GM12878 (cell line): ENCODE data around the gene GALNT18. TPM values are rescaled to one million over a fixed set of nuclear protein-coding genes. Genes with fewer than 3 reads are reported as not detected.

ENCODE experiments used
- ATAC-seq: fragments of 200-7000 bp; cut with Tn5 transposase; 3 replicates; pipeline ENCODE4 v1.9.1; 2020; ENCODE audit warnings: mild to moderate bottlenecking, moderate library complexity
- BruUV-seq: library from RNA; stranded (reverse); fragments of 400-500 nt; replicated peaks from 2 replicates; lab custom pipeline; 2021; lab: Mats Ljungman, UMichigan
- CTCF ChIA-PET: fragments of 300-600 bp; sonication (Branson Sonifier 250); formaldehyde crosslinking; extraction: SDS; loops from one replicate; lab custom pipeline; 2021; ENCODE audit warnings: inconsistent platforms; lab: Yijun Ruan, JAX
- POLR2A ChIA-PET: fragments of 350-600 bp; formaldehyde crosslinking; extraction: SDS; loops from one replicate; lab custom pipeline; 2021; ENCODE audit warnings: inconsistent platforms; lab: Charles Lee
- RAD21 ChIA-PET: fragments of 300-600 bp; sonication (Branson Sonifier 250); formaldehyde crosslinking; loops from one replicate; lab custom pipeline; 2023; ENCODE audit warnings: antibody characterized with exemption; ENCODE audit not compliant: unreplicated experiment; lab: Charles Lee
- SMC1A ChIA-PET: fragments of 300-600 bp; sonication (Branson Sonifier 250); formaldehyde crosslinking; loops from one replicate; lab custom pipeline; 2023; ENCODE audit not compliant: unreplicated experiment, uncharacterized antibody; lab: Charles Lee
- DNase-seq: peaks from one replicate; pipeline ENCODE4 v3.0.0-alpha.2; 2011; ENCODE audit warnings: low read depth, low spot score
- FAIRE-seq: peaks from 3 replicates; lab custom pipeline; 2011; peaks lifted over from hg19 to GRCh38; lab: Jason Lieb, UNC
- H2AFZ ChIP-seq: 2 replicates; pipeline ENCODE4 v1.6.0; 2011; ENCODE audit warnings: low read depth, low read length, control low read depth; ENCODE audit not compliant: control insufficient read depth
- H3K27ac ChIP-seq: 2 replicates; pipeline ENCODE4 v1.5.1; 2011; ENCODE audit warnings: control low read depth; ENCODE audit not compliant: control insufficient read depth, insufficient read depth
- H3K27me3 ChIP-seq, 2 experiments: replicated peaks in 1 of 2; 2 replicates each; pipeline versions ENCODE4 v1.6.0 to v1.6.1; 2011; ENCODE audit warnings: low read length in 1 of 2; ENCODE audit not compliant: control insufficient read depth in 2 of 2, insufficient read depth in 2 of 2
- H3K36me3 ChIP-seq, 2 experiments: 2 replicates each; pipeline ENCODE4 v1.5.1; 2011; ENCODE audit warnings: low read length in 1 of 2; ENCODE audit not compliant: control insufficient read depth in 2 of 2, insufficient read depth in 2 of 2
- H3K4me1 ChIP-seq: 2 replicates; pipeline ENCODE4 v1.6.1; 2011; ENCODE audit warnings: mild to moderate bottlenecking, low read length, moderate library complexity, mixed read lengths; ENCODE audit not compliant: control insufficient read depth, insufficient read depth
- H3K4me2 ChIP-seq: 2 replicates; pipeline ENCODE4 v1.6.0; 2011; ENCODE audit warnings: control low read depth; ENCODE audit not compliant: control insufficient read depth, insufficient read depth
- H3K4me3 ChIP-seq: fragments of 200-600 bp; sonication (generic); 2 replicates; pipeline ENCODE4 v1.5.1; 2016
- H3K79me2 ChIP-seq: 2 replicates; pipeline ENCODE4 v1.6.0; 2011; ENCODE audit warnings: low read length; ENCODE audit not compliant: control insufficient read depth, insufficient read depth
- H3K9ac ChIP-seq: 2 replicates; pipeline ENCODE4 v1.8.0; 2011; ENCODE audit warnings: low read length, control low read depth, mixed read lengths; ENCODE audit not compliant: control insufficient read depth, insufficient read depth
- H3K9me3 ChIP-seq: replicated peaks from 3 replicates; pipeline ENCODE4 v1.5.1; 2011; ENCODE audit warnings: mild to moderate bottlenecking, low read length; ENCODE audit not compliant: control insufficient read depth, insufficient read depth
- H4K20me1 ChIP-seq: 2 replicates; pipeline ENCODE4 v1.6.0; 2011; ENCODE audit not compliant: control insufficient read depth, insufficient read depth
- BHLHE40 ChIP-seq, 2 experiments: fragments of 450-650 bp in 1 of 2; IDR thresholded peaks; 2 replicates each; pipeline ENCODE4 v1.6.1; 2011 to 2017; ENCODE audit warnings: low read depth in 2 of 2, borderline replicate concordance in 1 of 2, improper control_type of control experiment in 1 of 2, low read length in 1 of 2, mild to moderate bottlenecking in 1 of 2
- DPF2 ChIP-seq: fragments of 450-650 bp; IDR thresholded peaks from 2 replicates; pipeline ENCODE4 v1.6.1; 2017; ENCODE audit warnings: mild to moderate bottlenecking
- IKZF1 ChIP-seq: fragments of 450-650 bp; conservative IDR thresholded peaks from 2 replicates; pipeline ENCODE4 v1.6.1; 2017; ENCODE audit warnings: antibody characterized with exemption, mild to moderate bottlenecking
- SPI1 ChIP-seq: IDR thresholded peaks from 2 replicates; pipeline ENCODE4 v1.6.1; 2011; ENCODE audit warnings: low read depth, mild to moderate bottlenecking, low read length, moderate library complexity, borderline replicate concordance; ENCODE audit not compliant: insufficient read depth
- WGBS: methylation state at CpG from one replicate; pipeline ENCODE4 v1.1.6; 2016; ENCODE audit warnings: low lambda C conversion rate; ENCODE audit not compliant: insufficient replicate concordance, insufficient coverage; ENCODE audit errors: missing lambda C conversion rate; 5-methylcytosine and 5-hydroxymethylcytosine counted together
- in situ Hi-C: fragments of 300-500 bp; cut with MboI; formaldehyde crosslinking; loops from 9 replicates; pipeline ENCODE4 v1.14.3; 2018; ENCODE audit warnings: mixed read lengths
- intact Hi-C: fragments of 100-400 bp; cut with micrococcal nuclease; formaldehyde crosslinking; loops from one replicate; pipeline ENCODE4 v1.14.2; 2022; ENCODE audit not compliant: unreplicated experiment
- polyA plus RNA-seq, 11 experiments: library from polyadenylated mRNA; depleted of rRNA in 4 of 11; unstranded in 6 of 11; stranded (reverse) in 5 of 11; fragments of >200 nt; fragmentation: Nextera tagmentation in 4 of 11; fragmentation: Illumina TruSeq in 1 of 11; extraction: Ambion mirVana in 4 of 11; extraction: Trizol in 1 of 11; gene quantifications; 1 replicate in 1 of 11; 2 replicates in 10 of 11; pipeline versions ENCODE4 v1.2.1 to v1.2.3, GENCODE V29; 2011 to 2016; ENCODE audit warnings: inconsistent platforms in 2 of 11, missing spikeins in 2 of 11, low read depth in 1 of 11
- total RNA-seq, 4 experiments: library from RNA; depleted of rRNA in 3 of 4; stranded (reverse); fragments of >200 nt in 3 of 4; fragmentation: Illumina TruSeq in 1 of 4; extraction: Trizol in 1 of 4; gene quantifications; 2 replicates each; pipeline versions ENCODE4 v1.2.1 to v1.2.3, GENCODE V29; 2013 to 2021
- TF ChIP-seq, protein P1 (sequence below): IDR thresholded peaks from 2 replicates; pipeline ENCODE4 v1.6.1; 2011; ENCODE audit warnings: mild to moderate bottlenecking, low read depth, low read length, moderate library complexity; ENCODE audit not compliant: insufficient replicate concordance

GALNT18 gene
- total and polyA plus RNA-seq, 10 of the 15 experiments (the other 5 are each of a cell fraction or from before 2014, with no cell fraction given): 1.2 to 14.2 (median 6.3) TPM

GRCh38 chr11:11558396-11558795 lies 63.4 kb downstream of the GALNT18 start (continued):
- TF ChIP-seq, protein P1, sequence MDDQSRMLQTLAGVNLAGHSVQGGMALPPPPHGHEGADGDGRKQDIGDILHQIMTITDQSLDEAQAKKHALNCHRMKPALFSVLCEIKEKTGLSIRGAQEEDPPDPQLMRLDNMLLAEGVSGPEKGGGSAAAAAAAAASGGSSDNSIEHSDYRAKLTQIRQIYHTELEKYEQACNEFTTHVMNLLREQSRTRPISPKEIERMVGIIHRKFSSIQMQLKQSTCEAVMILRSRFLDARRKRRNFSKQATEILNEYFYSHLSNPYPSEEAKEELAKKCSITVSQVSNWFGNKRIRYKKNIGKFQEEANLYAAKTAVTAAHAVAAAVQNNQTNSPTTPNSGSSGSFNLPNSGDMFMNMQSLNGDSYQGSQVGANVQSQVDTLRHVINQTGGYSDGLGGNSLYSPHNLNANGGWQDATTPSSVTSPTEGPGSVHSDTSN: no peak

DNA sequence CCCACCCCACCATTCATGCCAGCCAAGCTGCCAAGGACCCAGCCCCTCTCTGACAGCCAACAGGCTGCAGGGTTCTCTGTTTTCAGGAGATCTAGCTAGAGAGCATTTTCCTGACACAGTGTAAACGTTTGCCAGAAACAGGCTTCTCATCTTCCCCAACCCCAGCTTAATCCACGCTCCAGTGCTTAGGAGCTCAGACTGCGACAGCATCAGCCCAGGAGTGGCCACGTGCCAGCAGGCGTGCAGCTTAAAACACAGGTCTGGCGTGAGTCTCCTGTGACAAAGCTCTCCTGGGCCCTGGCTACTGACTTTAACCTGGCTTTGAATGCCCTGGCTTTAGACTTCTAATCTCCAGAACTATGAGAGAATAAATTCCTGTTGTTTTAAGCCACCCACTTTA lies 66.6 kb downstream of the GALNT18 start:
- FAIRE-seq: no peak
- Histone ChIP-seq H3K36me3 (no peaks in the 10 kb centered on the region; a peak in 1 of 4 replicates), H3K27ac (no peak overlapping the region), H3K9ac (no peak overlapping the region), H3K4me1 (no peaks in the 10 kb centered on the region; the same call in none of the 2 replicates), H3K4me3 (no peak overlapping the region), H3K79me2 (peaks cover 2% of the 10 kb centered on the region), H4K20me1 (no peaks in the 10 kb centered on the region; the same call in 1 of the 2 replicates), H3K9me3 (no peaks in the 10 kb centered on the region), H3K4me2 (no peak overlapping the region), H3K27me3 (no peaks in the 10 kb centered on the region), H2AFZ (no peak overlapping the region)
- no peak for DNase-seq
- ChIA-PET SMC1A (no interaction called here), POLR2A (no interaction called here), CTCF (no interaction called here), RAD21 (no interaction called here)
- BruUV-seq: no TSS peak
- intact Hi-C loops (no loop called here), in situ Hi-C loops (no loop called here)
- no peak for TF ChIP-seq DPF2
- ATAC-seq: no peak
- 45% methylated on average over 6 of the region's 6 CpGs for WGBS

DNA sequence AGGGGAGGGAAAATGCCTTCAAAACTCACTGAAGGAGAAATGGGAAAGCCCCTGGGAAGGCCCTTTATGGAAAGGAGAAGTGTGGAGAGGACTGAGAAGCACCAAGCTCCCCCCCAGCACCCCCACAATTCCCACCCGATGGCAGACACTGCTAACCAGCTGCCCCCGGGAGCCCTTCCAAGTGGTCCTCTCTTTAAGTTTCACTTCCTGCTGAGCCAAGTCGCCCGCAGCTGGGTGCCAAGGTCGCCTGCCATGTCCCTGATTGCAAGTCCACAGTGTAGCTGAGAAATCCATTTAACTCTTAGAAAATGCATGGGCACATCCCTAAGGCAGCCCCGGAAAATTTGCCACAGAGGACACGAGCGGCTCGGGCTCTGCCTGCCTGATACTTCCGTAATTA lies 68.2 kb downstream of the GALNT18 start:
- Histone ChIP-seq H3K27me3 (no peaks in the 10 kb centered on the region), H3K36me3 (no peaks in the 10 kb centered on the region; a peak in 1 of 4 replicates), H2AFZ (no peak overlapping the region), H3K9ac (no peak overlapping the region), H3K9me3 (no peaks in the 10 kb centered on the region), H3K27ac (no peak overlapping the region), H3K4me2 (no peak overlapping the region), H3K4me1 (no peaks in the 10 kb centered on the region; the same call in none of the 2 replicates), H4K20me1 (no peaks in the 10 kb centered on the region; the same call in 1 of the 2 replicates), H3K79me2 (peaks cover 2% of the 10 kb centered on the region), H3K4me3 (no peak overlapping the region)
- ChIA-PET CTCF (no interaction called here), SMC1A (no interaction called here), POLR2A (no interaction called here), RAD21 (no interaction called here)
- 41% methylated on average over 10 of the region's 10 CpGs for WGBS
- ATAC-seq: peak; percentile 71
- no peak for DNase-seq
- TF ChIP-seq IKZF1 (peak; percentile 41), BHLHE40 (IDR thresholded peaks at IDR 0.05; ENCODE audit: borderline replicate concordance in 1 of 2, low read depth in 2 of 2, low read length in 1 of 2) (no peak), SPI1 (peak; percentile 76; the same call in 1 of the 2 replicates)
- no TSS peak for BruUV-seq
- intact Hi-C loops: no loop called here
- no peak for FAIRE-seq
- in situ Hi-C loops: no loop called here
